Measurements from ENCODE around the gene SFXN5.
"Not testable (repeated sequence)": the region's sequence is repeated elsewhere in the genome, so short reads cannot be mapped to it uniquely, and the experiment has no call there.

Gene SFXN5

GRCh38 chr2:73099486-73099885, 28.0 kb upstream of the SFXN5 start:
- TF ChIP-seq, protein P1, sequence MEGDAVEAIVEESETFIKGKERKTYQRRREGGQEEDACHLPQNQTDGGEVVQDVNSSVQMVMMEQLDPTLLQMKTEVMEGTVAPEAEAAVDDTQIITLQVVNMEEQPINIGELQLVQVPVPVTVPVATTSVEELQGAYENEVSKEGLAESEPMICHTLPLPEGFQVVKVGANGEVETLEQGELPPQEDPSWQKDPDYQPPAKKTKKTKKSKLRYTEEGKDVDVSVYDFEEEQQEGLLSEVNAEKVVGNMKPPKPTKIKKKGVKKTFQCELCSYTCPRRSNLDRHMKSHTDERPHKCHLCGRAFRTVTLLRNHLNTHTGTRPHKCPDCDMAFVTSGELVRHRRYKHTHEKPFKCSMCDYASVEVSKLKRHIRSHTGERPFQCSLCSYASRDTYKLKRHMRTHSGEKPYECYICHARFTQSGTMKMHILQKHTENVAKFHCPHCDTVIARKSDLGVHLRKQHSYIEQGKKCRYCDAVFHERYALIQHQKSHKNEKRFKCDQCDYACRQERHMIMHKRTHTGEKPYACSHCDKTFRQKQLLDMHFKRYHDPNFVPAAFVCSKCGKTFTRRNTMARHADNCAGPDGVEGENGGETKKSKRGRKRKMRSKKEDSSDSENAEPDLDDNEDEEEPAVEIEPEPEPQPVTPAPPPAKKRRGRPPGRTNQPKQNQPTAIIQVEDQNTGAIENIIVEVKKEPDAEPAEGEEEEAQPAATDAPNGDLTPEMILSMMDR (conservative IDR thresholded peaks at IDR 0.05; ENCODE audit: control insufficient read depth, insufficient read depth, low read depth, low read length) = no peak
- no peak overlapping the region for H3K4me3 ChIP-seq (ENCODE audit: control insufficient read depth, low read depth, low read length)
- DNase-seq (ENCODE audit: low read depth) = no peak

- TF ChIP-seq, protein P1 (conservative IDR thresholded peaks at IDR 0.05; ENCODE audit: control insufficient read depth, insufficient read depth, low read depth, low read length) = no peak
- no peak for DNase-seq (ENCODE audit: low read depth)
These were observed 24.4 kb upstream of the SFXN5 start for GRCh38 chr2:73095910-73096309.

GRCh38 chr2:73093601-73094218, 22.2 kb upstream of the SFXN5 start:
- not testable (repeated sequence) for DNase-seq (ENCODE audit: low read depth); H3K4me3 ChIP-seq (ENCODE audit: control insufficient read depth, low read depth, low read length)

More at GRCh38 chr2:73095910-73096309, 24.4 kb upstream of the SFXN5 start:
- no peak overlapping the region for H3K4me3 ChIP-seq (ENCODE audit: control insufficient read depth, low read depth, low read length)

DNA sequence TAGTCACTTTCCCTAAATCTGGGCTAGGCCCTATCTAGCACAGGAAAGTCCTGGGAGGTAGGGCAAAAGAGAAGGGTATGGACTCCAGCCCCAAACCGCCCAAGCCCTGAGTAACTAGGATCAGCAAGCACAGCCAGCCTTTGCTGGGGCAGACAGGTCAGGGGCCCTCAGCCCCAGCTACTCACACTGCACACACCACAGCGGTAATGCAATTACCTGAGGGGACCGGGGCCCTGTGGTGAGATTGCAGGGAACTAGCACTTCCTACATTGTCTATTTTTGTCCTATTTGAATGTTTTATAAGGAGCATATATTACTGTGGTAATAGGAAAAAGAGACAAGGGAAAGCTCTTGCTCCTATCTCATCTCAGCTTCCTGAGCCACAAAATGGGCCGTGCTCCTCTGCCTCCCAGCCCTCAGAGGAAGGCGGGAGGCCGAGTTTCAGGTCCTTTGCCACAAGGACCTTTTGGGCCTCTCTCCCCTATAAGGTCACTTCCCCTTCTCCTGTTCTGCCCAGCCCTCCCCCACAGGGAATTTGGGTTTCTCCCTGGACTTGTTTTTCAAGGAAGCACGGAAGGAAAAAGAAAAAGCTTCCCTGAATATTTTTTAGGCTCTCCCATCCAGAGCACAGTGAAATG, 20.8 kb upstream of the SFXN5 start:
- no peak for DNase-seq (ENCODE audit: low read depth)
- TF ChIP-seq, protein P1 (conservative IDR thresholded peaks at IDR 0.05; ENCODE audit: control insufficient read depth, insufficient read depth, low read depth, low read length) = no peak
- H3K4me3 ChIP-seq (ENCODE audit: control insufficient read depth, low read depth, low read length) = no peak overlapping the region

DNA sequence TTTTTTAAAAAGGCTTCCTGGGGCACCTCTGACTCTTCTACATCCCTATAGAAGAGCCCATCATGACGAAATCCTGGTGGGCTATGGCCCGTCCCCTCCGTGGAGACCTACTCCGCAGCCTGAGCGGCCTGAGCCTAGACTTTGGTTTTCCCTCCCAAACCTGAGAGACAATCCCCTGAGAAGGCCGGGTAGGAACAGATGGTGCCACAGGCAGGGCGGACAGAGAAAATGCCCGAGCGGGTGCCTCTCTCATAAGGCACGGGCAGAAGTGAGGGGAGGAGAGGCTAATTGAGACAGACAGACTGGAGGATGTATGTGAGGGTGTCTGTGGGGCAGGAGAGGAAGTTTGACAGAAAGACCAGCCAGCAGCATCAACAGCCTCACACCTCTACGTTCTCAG, 20.2 kb upstream of the SFXN5 start:
- TF ChIP-seq, protein P1 (conservative IDR thresholded peaks at IDR 0.05; ENCODE audit: control insufficient read depth, insufficient read depth, low read depth, low read length) = no peak
- no peak overlapping the region for H3K4me3 ChIP-seq (ENCODE audit: control insufficient read depth, low read depth, low read length)
- no peak for DNase-seq (ENCODE audit: low read depth)

DNA sequence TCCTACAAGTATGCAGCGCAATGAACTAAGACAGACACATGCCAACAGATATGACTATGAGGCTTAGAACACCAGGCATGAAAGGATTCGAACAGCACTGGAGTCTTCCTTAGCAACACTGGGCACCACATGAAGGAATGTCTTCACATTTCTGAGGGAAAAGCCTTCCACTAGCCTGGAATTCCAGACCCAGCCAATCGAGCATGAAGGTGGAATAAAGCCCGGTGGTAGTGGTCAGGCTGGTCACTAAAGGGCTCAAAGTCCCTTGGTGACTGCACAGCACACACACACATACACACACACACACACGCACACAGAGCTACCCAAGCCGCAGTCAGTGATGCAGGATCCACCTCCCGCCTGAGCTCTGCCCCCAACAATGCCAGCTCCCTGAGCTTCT, 19.7 kb upstream of the SFXN5 start:
- DNase-seq (ENCODE audit: low read depth) = no peak
- H3K4me3 ChIP-seq (ENCODE audit: control insufficient read depth, low read depth, low read length) = no peak overlapping the region
- TF ChIP-seq, protein P1 (conservative IDR thresholded peaks at IDR 0.05; ENCODE audit: control insufficient read depth, insufficient read depth, low read depth, low read length) = no peak

GRCh38 chr2:73089270-73090030, 17.9 kb upstream of the SFXN5 start:
- H3K4me3 ChIP-seq (ENCODE audit: control insufficient read depth, low read depth, low read length) = no peak overlapping the region
- DNase-seq (ENCODE audit: low read depth) = peak; percentile 98
- TF ChIP-seq, protein P1 (conservative IDR thresholded peaks at IDR 0.05; ENCODE audit: control insufficient read depth, insufficient read depth, low read depth, low read length) = no peak
